Activated CD4-positive, alpha-beta memory T cell treated with anti-CD3 and anti-CD28 coated beads for 36 hours (primary cell): ENCODE measurements around the gene NME4. TPM values are rescaled to one million over a fixed set of nuclear protein-coding genes. Genes with fewer than 3 reads are reported as not detected.
"Not testable (repeated sequence)": the region's sequence is repeated elsewhere in the genome, so short reads cannot be mapped to it uniquely, and the experiment has no call there.

Source experiments
- CTCF ChIA-PET: fragments of 350-600 bp; sonication (Branson Sonifier 250); formaldehyde crosslinking; loops from one replicate; lab custom pipeline; 2021; ENCODE audit warnings: antibody characterized with exemption, inconsistent platforms; lab: Charles Lee
- POLR2A ChIA-PET: fragments of 350-600 bp; sonication (Branson Sonifier 250); formaldehyde crosslinking; loops from one replicate; lab custom pipeline; 2021; ENCODE audit warnings: antibody characterized with exemption; lab: Charles Lee
- DNase-seq: peaks from one replicate; pipeline ENCODE4 v3.0.0-alpha.2; 2020
- H3K27ac Mint-ChIP-seq: one replicate; pipeline ENCODE4 v1.8.0; 2021; ENCODE audit warnings: mixed read lengths
- H3K27me3 Mint-ChIP-seq: one replicate; pipeline ENCODE4 v1.8.0; 2021; ENCODE audit warnings: mixed read lengths
- H3K36me3 Mint-ChIP-seq: one replicate; pipeline ENCODE4 v1.8.0; 2021; ENCODE audit warnings: mixed read lengths
- H3K4me1 Mint-ChIP-seq: one replicate; pipeline ENCODE4 v1.8.0; 2021; ENCODE audit warnings: low read depth, mixed read lengths
- H3K4me3 Mint-ChIP-seq: one replicate; pipeline ENCODE4 v1.8.0; 2021; ENCODE audit warnings: mild to moderate bottlenecking, mixed read lengths
- H3K9me3 Mint-ChIP-seq: one replicate; pipeline ENCODE4 v1.8.0; 2021; ENCODE audit warnings: mixed read lengths
- intact Hi-C: fragments of 100-400 bp; cut with micrococcal nuclease; formaldehyde crosslinking; loops from one replicate; pipeline ENCODE4 v1.15.1; 2023
- total RNA-seq, 2 experiments: library from RNA; stranded (reverse); gene quantifications; one replicate each; pipeline ENCODE4 v1.2.3, GENCODE V29; 2021

Gene NME4
- total RNA-seq, 2 experiments from 2014 or later = 62.1 to 62.5 TPM

GRCh38 chr16:405548-406506 is 8.8 kb downstream of the NME4 start:
- intact Hi-C loops = no loop called here
- Mint-ChIP-seq H3K9me3 (no peaks in the 10 kb centered on the region), H3K4me3 (no peak overlapping the region), H3K27ac (no peak overlapping the region), H3K27me3 (no peaks in the 10 kb centered on the region), H3K36me3 (no peaks in the 10 kb centered on the region), H3K4me1 (no peaks in the 10 kb centered on the region)
- ChIA-PET CTCF (no interaction called here), POLR2A (no interaction called here)
- DNase-seq = no peak

- no peak overlapping the region for H3K27ac Mint-ChIP-seq
- H3K4me1 Mint-ChIP-seq = no peaks in the 10 kb centered on the region
- CTCF ChIA-PET = no interaction called here
- H3K4me3 Mint-ChIP-seq = no peak overlapping the region
- H3K27me3 Mint-ChIP-seq = no peaks in the 10 kb centered on the region
- POLR2A ChIA-PET = no interaction called here
- intact Hi-C loops = no loop called here
- no peaks in the 10 kb centered on the region for H3K36me3 Mint-ChIP-seq
- DNase-seq = no peak
- H3K9me3 Mint-ChIP-seq = no peaks in the 10 kb centered on the region
Measured at GRCh38 chr16:407253-407652, 10.3 kb downstream of the NME4 start.

- ChIA-PET POLR2A (no interaction called here), CTCF (no interaction called here)
- H3K36me3 Mint-ChIP-seq = no peaks in the 10 kb centered on the region
- no peaks in the 10 kb centered on the region for H3K4me1 Mint-ChIP-seq
- H3K4me3 Mint-ChIP-seq = no peak overlapping the region
- intact Hi-C loops = no loop called here
- no peak for DNase-seq
- no peaks in the 10 kb centered on the region for H3K27me3 Mint-ChIP-seq
- no peak overlapping the region for H3K27ac Mint-ChIP-seq
- no peaks in the 10 kb centered on the region for H3K9me3 Mint-ChIP-seq
Measured at GRCh38 chr16:410516-411178, 13.6 kb downstream of the NME4 start.

GRCh38 chr16:411576-412265 is 14.7 kb downstream of the NME4 start:
- intact Hi-C loops = no loop called here
- CTCF ChIA-PET = no interaction called here
- no peak overlapping the region for H3K27ac Mint-ChIP-seq
- no peaks in the 10 kb centered on the region for H3K9me3 Mint-ChIP-seq
- H3K4me3 Mint-ChIP-seq = no peak overlapping the region
- H3K4me1 Mint-ChIP-seq = no peaks in the 10 kb centered on the region
- DNase-seq = no peak
- no peaks in the 10 kb centered on the region for H3K27me3 Mint-ChIP-seq
- POLR2A ChIA-PET = no interaction called here
- H3K36me3 Mint-ChIP-seq = no peaks in the 10 kb centered on the region

- CTCF ChIA-PET = no interaction called here
- Mint-ChIP-seq H3K4me3 (no peak overlapping the region), H3K9me3 (no peaks in the 10 kb centered on the region), H3K27me3 (no peaks in the 10 kb centered on the region), H3K4me1 (no peaks in the 10 kb centered on the region), H3K27ac (no peak overlapping the region), H3K36me3 (no peaks in the 10 kb centered on the region)
- intact Hi-C loops = no loop called here
- POLR2A ChIA-PET = no interaction called here
- DNase-seq = no peak
Measured at GRCh38 chr16:414395-415169, 17.6 kb downstream of the NME4 start.

GRCh38 chr16:415170-415498 is 18.1 kb downstream of the NME4 start:
- DNase-seq, CTCF ChIA-PET, H3K4me1 Mint-ChIP-seq, H3K27ac Mint-ChIP-seq, H3K36me3 Mint-ChIP-seq, H3K27me3 Mint-ChIP-seq, H3K9me3 Mint-ChIP-seq, H3K4me3 Mint-ChIP-seq, intact Hi-C loops, POLR2A ChIA-PET: not testable (repeated sequence)

- DNase-seq, H3K36me3 Mint-ChIP-seq, intact Hi-C loops, POLR2A ChIA-PET, H3K27ac Mint-ChIP-seq, H3K27me3 Mint-ChIP-seq, H3K9me3 Mint-ChIP-seq, H3K4me3 Mint-ChIP-seq: not testable (repeated sequence)
- CTCF ChIA-PET = interaction anchor here (0.5 kb wide), 1 partner anchor 314 kb away, joined by 3 read pairs; no protein-coding TSS in a partner anchor
- peaks cover 13% of the 10 kb centered on the region for H3K4me1 Mint-ChIP-seq
Measured at GRCh38 chr16:422179-422578, 25.2 kb downstream of the NME4 start.

- Mint-ChIP-seq H3K4me1 (peaks cover 28% of the 10 kb centered on the region), H3K36me3 (peaks cover 2% of the 10 kb centered on the region), H3K9me3 (no peaks in the 10 kb centered on the region), H3K4me3 (peak overlapping the region; percentile 82), H3K27me3 (no peaks in the 10 kb centered on the region), H3K27ac (no peak overlapping the region)
- CTCF ChIA-PET = interaction anchor here (1.4 kb wide), 1 partner anchor 24 kb away, joined by 4 read pairs; no protein-coding TSS in a partner anchor
- DNase-seq = no peak
- intact Hi-C loops = no loop called here
- POLR2A ChIA-PET = no interaction called here
Measured at GRCh38 chr16:424033-424622, 27.1 kb downstream of the NME4 start.

- ChIA-PET CTCF (interaction anchor here (1.2 to 1.8 kb wide), 5 partner anchors 23 to 212 kb away, joined by 3 to 7 read pairs (median 4); partner anchors contain the start of genes DECR2 and METTL26), POLR2A (interaction anchor here (1.3 kb wide), 1 partner anchor 23 kb away, joined by 6 read pairs; the partner anchor contains the start of gene DECR2)
- H3K4me3 Mint-ChIP-seq = peak overlapping the region; percentile 82
- intact Hi-C loops = loop anchor here (1.0 kb wide), 1 partner anchor 24 kb away; no protein-coding TSS in a partner anchor
- H3K36me3 Mint-ChIP-seq = peaks cover 2% of the 10 kb centered on the region
- H3K4me1 Mint-ChIP-seq = peaks cover 28% of the 10 kb centered on the region
- H3K9me3 Mint-ChIP-seq = no peaks in the 10 kb centered on the region
- DNase-seq = no peak
- no peak overlapping the region for H3K27ac Mint-ChIP-seq
- H3K27me3 Mint-ChIP-seq = no peaks in the 10 kb centered on the region
Measured at GRCh38 chr16:424623-425081, 27.7 kb downstream of the NME4 start.

- CTCF ChIA-PET = interaction anchor here (1.2 to 1.8 kb wide), 4 partner anchors 24 to 211 kb away, joined by 3 to 7 read pairs (median 4); partner anchors contain the start of genes DECR2 and METTL26
- Mint-ChIP-seq H3K27ac (no peak within 1 kb of the TSS), H3K36me3 (peaks cover 2% of the 10 kb centered on the region), H3K27me3 (no peaks in the 10 kb centered on the region), H3K4me3 (peak within 1 kb of the TSS; percentile 82), H3K9me3 (no peaks in the 10 kb centered on the region), H3K4me1 (peaks cover 31% of the 10 kb centered on the region)
- POLR2A ChIA-PET = interaction anchor here (1.3 kb wide), 1 partner anchor 23 kb away, joined by 6 read pairs; the partner anchor contains the start of gene DECR2
- DNase-seq = peak; percentile 87
- intact Hi-C loops = loop anchor here (1.0 kb wide), 1 partner anchor 25 kb away; no protein-coding TSS in a partner anchor
Measured at GRCh38 chr16:425082-425718, 28.2 kb downstream of the NME4 start, which contains the start of gene RAB11FIP3. TSS of gene RAB11FIP3 (plus strand) at chr16:425649. CDS start at chr16:426007, 358 bp downstream.
